ENCODE measurements around the gene YDJC.

- TF ChIP-seq CTCF (conservative IDR thresholded peaks at IDR 0.05 in 1 of 2, IDR thresholded peaks at IDR 0.05 in 1 of 2; ENCODE audit: low read depth in 1 of 2, low read length in 2 of 2) = no peak
- TF ChIP-seq EZH2 (IDR thresholded peaks at IDR 0.05; ENCODE audit: low read length, missing control alignments) = no peak
Measured at GRCh38 chr22:21650823-21651520, 21.1 kb upstream of the YDJC start.

Data from fibroblast of lung (primary cell).